RWPE1 (cell line): Measurements from ENCODE around the gene ZSCAN25.

ENCODE experiments used
- CTCF ChIA-PET: fragments of 350-600 bp; sonication (Branson Sonifier 250); formaldehyde crosslinking; extraction: SDS; loops from one replicate; lab custom pipeline; 2021; lab: Yijun Ruan, JAX
- POLR2A ChIA-PET: fragments of 400-600 bp; formaldehyde crosslinking; extraction: SDS; loops from one replicate; lab custom pipeline; 2020; ENCODE audit warnings: antibody characterized with exemption; ENCODE audit not compliant: low non-redundant PET; lab: Yijun Ruan, JAX
- DNase-seq: peaks from one replicate; pipeline ENCODE4 v3.0.0; 2012; ENCODE audit warnings: low spot score
- H3K27ac ChIP-seq: fragments of 450-650 bp; 2 replicates; pipeline ENCODE4 v1.5.1; 2017
- TF ChIP-seq, protein P1 (sequence below): fragments of 450-650 bp; conservative IDR thresholded peaks from 2 replicates; pipeline ENCODE4 v1.5.1; 2017; ENCODE audit warnings: low read depth, mild to moderate bottlenecking

ZSCAN25 gene

DNA sequence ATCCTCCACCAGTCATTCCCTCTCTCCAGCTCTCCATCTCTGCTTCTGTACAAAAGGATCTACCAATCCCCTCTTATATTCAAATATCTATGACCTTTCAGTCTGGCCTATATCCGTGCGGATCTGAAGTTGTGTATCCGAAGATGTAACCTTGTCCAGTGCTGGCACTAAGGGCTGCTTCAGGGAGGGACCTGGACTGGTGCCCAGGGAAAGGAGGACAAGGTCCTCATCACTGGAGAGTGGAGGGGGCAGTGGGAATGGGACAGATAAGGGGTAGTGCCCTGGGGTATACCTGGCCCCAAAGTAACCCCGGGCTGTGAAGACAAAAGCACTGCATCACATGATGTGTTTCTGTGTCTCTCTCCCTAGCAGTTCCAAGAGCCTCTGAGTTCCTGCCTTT, 16.9 kb upstream of the ZSCAN25 start:
- no peak for DNase-seq
- ChIA-PET CTCF (no interaction called here), POLR2A (no interaction called here)
- TF ChIP-seq, protein P1, sequence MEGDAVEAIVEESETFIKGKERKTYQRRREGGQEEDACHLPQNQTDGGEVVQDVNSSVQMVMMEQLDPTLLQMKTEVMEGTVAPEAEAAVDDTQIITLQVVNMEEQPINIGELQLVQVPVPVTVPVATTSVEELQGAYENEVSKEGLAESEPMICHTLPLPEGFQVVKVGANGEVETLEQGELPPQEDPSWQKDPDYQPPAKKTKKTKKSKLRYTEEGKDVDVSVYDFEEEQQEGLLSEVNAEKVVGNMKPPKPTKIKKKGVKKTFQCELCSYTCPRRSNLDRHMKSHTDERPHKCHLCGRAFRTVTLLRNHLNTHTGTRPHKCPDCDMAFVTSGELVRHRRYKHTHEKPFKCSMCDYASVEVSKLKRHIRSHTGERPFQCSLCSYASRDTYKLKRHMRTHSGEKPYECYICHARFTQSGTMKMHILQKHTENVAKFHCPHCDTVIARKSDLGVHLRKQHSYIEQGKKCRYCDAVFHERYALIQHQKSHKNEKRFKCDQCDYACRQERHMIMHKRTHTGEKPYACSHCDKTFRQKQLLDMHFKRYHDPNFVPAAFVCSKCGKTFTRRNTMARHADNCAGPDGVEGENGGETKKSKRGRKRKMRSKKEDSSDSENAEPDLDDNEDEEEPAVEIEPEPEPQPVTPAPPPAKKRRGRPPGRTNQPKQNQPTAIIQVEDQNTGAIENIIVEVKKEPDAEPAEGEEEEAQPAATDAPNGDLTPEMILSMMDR: no peak
- H3K27ac ChIP-seq: no peak overlapping the region

GRCh38 chr7:99601656-99602310, 15.0 kb upstream of the ZSCAN25 start:
- H3K27ac ChIP-seq: no peak overlapping the region
- TF ChIP-seq, protein P1: no peak
- ChIA-PET CTCF (no interaction called here), POLR2A (no interaction called here)
- no peak for DNase-seq

GRCh38 chr7:99605527-99605926, 11.2 kb upstream of the ZSCAN25 start:
- ChIA-PET POLR2A (no interaction called here), CTCF (no interaction called here)
- no peak overlapping the region for H3K27ac ChIP-seq
- no peak for DNase-seq
- TF ChIP-seq, protein P1: no peak

DNA sequence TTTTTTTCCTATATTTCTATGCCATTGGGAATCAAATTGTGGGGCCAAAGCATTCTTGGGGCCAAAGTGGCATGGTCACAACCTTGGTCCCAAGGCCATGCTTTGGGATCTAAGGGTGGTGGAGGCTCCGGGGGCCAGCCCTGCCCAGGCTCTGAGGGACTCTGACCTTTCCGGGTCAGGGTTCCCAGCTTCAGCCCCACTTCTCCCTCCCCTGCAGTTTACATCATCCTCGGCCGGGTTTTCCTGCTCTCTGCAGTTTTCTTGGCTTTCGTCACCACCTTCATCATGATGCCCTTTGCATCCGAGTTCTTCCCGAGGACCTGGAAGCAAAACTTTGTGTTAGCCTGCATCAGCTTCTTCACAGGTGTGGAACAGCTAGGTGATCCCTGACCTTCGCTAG, 10.2 kb upstream of the ZSCAN25 start:
- CTCF ChIA-PET: interaction anchor here (0.5 to 0.8 kb wide), 2 partner anchors 25 to 33 kb away, joined by 3 to 4 read pairs; no protein-coding TSS in a partner anchor
- POLR2A ChIA-PET: no interaction called here
- TF ChIP-seq, protein P1: no peak

DNA sequence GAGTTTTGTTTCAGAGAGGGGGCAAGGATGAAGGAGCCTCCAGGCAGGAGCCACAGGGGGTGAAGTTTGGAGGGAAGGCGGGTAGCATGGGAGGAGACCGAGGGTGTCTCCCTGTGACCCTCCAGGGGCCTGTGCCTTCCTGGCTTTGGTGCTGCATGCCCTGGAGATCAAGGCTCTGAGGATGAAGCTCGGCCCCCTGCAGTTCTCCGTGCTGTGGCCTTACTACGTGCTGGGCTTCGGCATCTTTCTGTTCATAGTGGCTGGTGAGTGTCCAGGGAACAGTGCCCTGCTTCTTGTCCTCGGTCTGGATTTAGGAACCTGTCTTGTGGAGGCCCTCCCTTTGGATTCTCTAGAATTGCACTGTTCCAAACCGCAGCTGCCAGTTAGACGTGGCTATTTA, 9.2 kb upstream of the ZSCAN25 start:
- TF ChIP-seq, protein P1: no peak
- CTCF ChIA-PET: no interaction called here
- POLR2A ChIA-PET: no interaction called here
- DNase-seq: no peak
- H3K27ac ChIP-seq: no peak overlapping the region

More for the DNA sequence above, 10.2 kb upstream of the ZSCAN25 start:
- no peak for DNase-seq
- H3K27ac ChIP-seq: no peak overlapping the region

DNA sequence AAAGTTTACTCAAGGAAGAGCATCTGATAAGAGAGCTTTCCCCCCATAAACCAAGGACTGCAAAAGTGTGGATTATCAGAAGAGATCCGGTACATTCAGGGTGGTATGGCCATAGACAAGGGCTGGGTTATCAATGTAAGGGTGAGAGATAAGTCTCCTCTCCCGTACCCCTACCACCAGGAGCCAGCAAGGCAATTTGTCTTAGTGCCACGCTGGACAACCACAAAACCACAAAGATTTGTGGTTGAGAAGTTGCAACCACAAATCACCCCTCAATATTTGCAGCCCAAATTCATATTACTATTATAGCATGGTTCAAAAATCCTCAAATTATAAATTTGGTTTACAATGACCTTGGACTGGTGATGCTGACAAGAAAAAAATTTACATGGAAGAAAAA, 2.3 kb upstream of the ZSCAN25 start:
- no peak for DNase-seq
- ChIA-PET POLR2A (no interaction called here), CTCF (no interaction called here)
- H3K27ac ChIP-seq: no peak overlapping the region
- TF ChIP-seq, protein P1: no peak
